Measurements from ENCODE around the gene HOXA10. TPM values are rescaled to one million over a fixed set of nuclear protein-coding genes. Genes with fewer than 3 reads are reported as not detected.

The HOXA10 gene
- total RNA-seq, 1 experiment from 2014 or later: not detected

- DNase-seq: no peak
- H3K4me3 Mint-ChIP-seq: no peak overlapping the region
- Histone ChIP-seq H3T11ph (ENCODE audit: low read length) (no peak overlapping the region), H4K8ac (replicated peaks; ENCODE audit: insufficient read length, low read depth, low read length) (no peak overlapping the region), H2BK5ac (ENCODE audit: insufficient read length, low read length) (no peak overlapping the region), H2BK12ac (ENCODE audit: insufficient read length, low read depth, low read length) (no peak overlapping the region), H3K27me3 (ENCODE audit: insufficient read depth, low read length) (peaks cover 97% of the 10 kb centered on the region), H3K14ac (ENCODE audit: insufficient read depth, low read length) (no peak overlapping the region), H3K9me3 (ENCODE audit: control insufficient read depth, low read depth, low read length) (no peaks in the 10 kb centered on the region), H3K4ac (ENCODE audit: low read depth, low read length) (no peak overlapping the region), H4K20me1 (ENCODE audit: control insufficient read depth, insufficient read depth, insufficient read length) (no peaks in the 10 kb centered on the region), H3K4me1 (ENCODE audit: insufficient read depth, low read length) (no peaks in the 10 kb centered on the region), H3K79me1 (ENCODE audit: insufficient read depth, low read depth, low read length, poor library complexity, severe bottlenecking) (no peaks in the 10 kb centered on the region), H3K79me2 (ENCODE audit: insufficient read depth, low read length) (no peaks in the 10 kb centered on the region), H3K4me2 (ENCODE audit: insufficient read depth, insufficient read length, low read length) (no peak overlapping the region), H2BK20ac (ENCODE audit: low read depth, low read length, poor library complexity, severe bottlenecking) (no peak overlapping the region), H3K9ac (ENCODE audit: extremely low read depth, insufficient read length, low read length) (no peak overlapping the region), H3K27ac (ENCODE audit: insufficient read length, low read depth, low read length) (no peak overlapping the region), H2BK15ac (ENCODE audit: low read depth, low read length) (no peak overlapping the region), H2AFZ (ENCODE audit: low read length) (no peak overlapping the region), H2BK120ac (ENCODE audit: low read depth, low read length, poor library complexity, severe bottlenecking) (no peak overlapping the region), H4K5ac (ENCODE audit: insufficient read length, low read depth, low read length) (no peak overlapping the region), H3K56ac (ENCODE audit: insufficient read length, low read depth, low read length) (no peak overlapping the region), H3K23ac (ENCODE audit: insufficient read length, low read depth, low read length) (no peak overlapping the region), H2AK5ac (ENCODE audit: insufficient read length, low read length) (no peak overlapping the region), H3K23me2 (ENCODE audit: insufficient read length, low read depth, low read length, poor library complexity, severe bottlenecking) (peaks cover 5% of the 10 kb centered on the region), H3K18ac (ENCODE audit: insufficient read length, low read depth, low read length) (no peak overlapping the region), H4K91ac (ENCODE audit: insufficient read length, low read depth, low read length) (no peak overlapping the region)
- H3K36me3 Mint-ChIP-seq (ENCODE audit: insufficient read depth in 1 of 3, low read depth in 3 of 3): no peaks in the 10 kb centered on the region; a peak in 3 of 7 replicates
- no peak overlapping the region for H3K27ac Mint-ChIP-seq
- TF ChIP-seq, protein P1, sequence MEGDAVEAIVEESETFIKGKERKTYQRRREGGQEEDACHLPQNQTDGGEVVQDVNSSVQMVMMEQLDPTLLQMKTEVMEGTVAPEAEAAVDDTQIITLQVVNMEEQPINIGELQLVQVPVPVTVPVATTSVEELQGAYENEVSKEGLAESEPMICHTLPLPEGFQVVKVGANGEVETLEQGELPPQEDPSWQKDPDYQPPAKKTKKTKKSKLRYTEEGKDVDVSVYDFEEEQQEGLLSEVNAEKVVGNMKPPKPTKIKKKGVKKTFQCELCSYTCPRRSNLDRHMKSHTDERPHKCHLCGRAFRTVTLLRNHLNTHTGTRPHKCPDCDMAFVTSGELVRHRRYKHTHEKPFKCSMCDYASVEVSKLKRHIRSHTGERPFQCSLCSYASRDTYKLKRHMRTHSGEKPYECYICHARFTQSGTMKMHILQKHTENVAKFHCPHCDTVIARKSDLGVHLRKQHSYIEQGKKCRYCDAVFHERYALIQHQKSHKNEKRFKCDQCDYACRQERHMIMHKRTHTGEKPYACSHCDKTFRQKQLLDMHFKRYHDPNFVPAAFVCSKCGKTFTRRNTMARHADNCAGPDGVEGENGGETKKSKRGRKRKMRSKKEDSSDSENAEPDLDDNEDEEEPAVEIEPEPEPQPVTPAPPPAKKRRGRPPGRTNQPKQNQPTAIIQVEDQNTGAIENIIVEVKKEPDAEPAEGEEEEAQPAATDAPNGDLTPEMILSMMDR (conservative IDR thresholded peaks at IDR 0.05): no peak
- H3K9me3 Mint-ChIP-seq: peaks cover 20 to 22% of the 10 kb centered on the region in 2 experiments
- no CpG with 5 or more reads among the region's 30 CpGs for WGBS (ENCODE audit: extremely low coverage, insufficient read length, low lambda C conversion rate)
- peaks cover 100% of the 10 kb centered on the region for H3K27me3 Mint-ChIP-seq (ENCODE audit: low read depth)
- peaks cover 10 to 24% of the 10 kb centered on the region in 2 experiments for H3K4me1 Mint-ChIP-seq
Measured at GRCh38 chr7:27148756-27149641, 25.1 kb downstream of the HOXA10 start.
